ENCODE measurements around the gene VDR.

Gene VDR

GRCh38 chr12:47858511-47859266 is 46.1 kb downstream of the VDR start:
- H3K4me3 Mint-ChIP-seq, result no peak overlapping the region
- peaks cover 3% of the 10 kb centered on the region for H3K27me3 Mint-ChIP-seq (ENCODE audit: low read depth)
- H3K4me1 Mint-ChIP-seq, result no peaks in the 10 kb centered on the region
- H3K36me3 Mint-ChIP-seq (ENCODE audit: low read depth), result no peaks in the 10 kb centered on the region
- H3K9me3 Mint-ChIP-seq, result no peaks in the 10 kb centered on the region
- TF ChIP-seq, protein P1, sequence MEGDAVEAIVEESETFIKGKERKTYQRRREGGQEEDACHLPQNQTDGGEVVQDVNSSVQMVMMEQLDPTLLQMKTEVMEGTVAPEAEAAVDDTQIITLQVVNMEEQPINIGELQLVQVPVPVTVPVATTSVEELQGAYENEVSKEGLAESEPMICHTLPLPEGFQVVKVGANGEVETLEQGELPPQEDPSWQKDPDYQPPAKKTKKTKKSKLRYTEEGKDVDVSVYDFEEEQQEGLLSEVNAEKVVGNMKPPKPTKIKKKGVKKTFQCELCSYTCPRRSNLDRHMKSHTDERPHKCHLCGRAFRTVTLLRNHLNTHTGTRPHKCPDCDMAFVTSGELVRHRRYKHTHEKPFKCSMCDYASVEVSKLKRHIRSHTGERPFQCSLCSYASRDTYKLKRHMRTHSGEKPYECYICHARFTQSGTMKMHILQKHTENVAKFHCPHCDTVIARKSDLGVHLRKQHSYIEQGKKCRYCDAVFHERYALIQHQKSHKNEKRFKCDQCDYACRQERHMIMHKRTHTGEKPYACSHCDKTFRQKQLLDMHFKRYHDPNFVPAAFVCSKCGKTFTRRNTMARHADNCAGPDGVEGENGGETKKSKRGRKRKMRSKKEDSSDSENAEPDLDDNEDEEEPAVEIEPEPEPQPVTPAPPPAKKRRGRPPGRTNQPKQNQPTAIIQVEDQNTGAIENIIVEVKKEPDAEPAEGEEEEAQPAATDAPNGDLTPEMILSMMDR (IDR thresholded peaks at IDR 0.05; ENCODE audit: unreplicated experiment in 3 of 3), result no peak
- H3K27ac Mint-ChIP-seq, result no peak overlapping the region

GRCh38 chr12:47856721-47857575 is 47.8 kb downstream of the VDR start:
- no peak overlapping the region for H3K4me3 Mint-ChIP-seq
- TF ChIP-seq, protein P1 (IDR thresholded peaks at IDR 0.05; ENCODE audit: unreplicated experiment in 3 of 3), result no peak
- H3K9me3 Mint-ChIP-seq, result no peaks in the 10 kb centered on the region
- H3K27me3 Mint-ChIP-seq (ENCODE audit: low read depth), result peaks cover 3% of the 10 kb centered on the region
- H3K4me1 Mint-ChIP-seq, result peaks cover 9% of the 10 kb centered on the region
- no peaks in the 10 kb centered on the region for H3K36me3 Mint-ChIP-seq (ENCODE audit: low read depth)
- H3K27ac Mint-ChIP-seq, result no peak overlapping the region

GRCh38 chr12:47856094-47856493 is 48.7 kb downstream of the VDR start:
- Mint-ChIP-seq H3K27me3 (ENCODE audit: low read depth) (peaks cover 3% of the 10 kb centered on the region), H3K4me3 (no peak overlapping the region), H3K27ac (no peak overlapping the region), H3K9me3 (no peaks in the 10 kb centered on the region), H3K36me3 (ENCODE audit: low read depth) (no peaks in the 10 kb centered on the region), H3K4me1 (peaks cover 16% of the 10 kb centered on the region)
- TF ChIP-seq, protein P1 (IDR thresholded peaks at IDR 0.05; ENCODE audit: unreplicated experiment in 3 of 3), result no peak

- TF ChIP-seq, protein P1 (IDR thresholded peaks at IDR 0.05; ENCODE audit: unreplicated experiment in 3 of 3), result no peak
- Mint-ChIP-seq H3K36me3 (ENCODE audit: low read depth) (no peaks in the 10 kb centered on the region), H3K27me3 (ENCODE audit: low read depth) (peaks cover 3% of the 10 kb centered on the region), H3K27ac (no peak overlapping the region), H3K9me3 (no peaks in the 10 kb centered on the region), H3K4me3 (no peak overlapping the region), H3K4me1 (peaks cover 22% of the 10 kb centered on the region)
Observed at GRCh38 chr12:47855502-47855901, 49.3 kb downstream of the VDR start.

GRCh38 chr12:47854531-47854930 is 50.3 kb downstream of the VDR start:
- Mint-ChIP-seq H3K4me3 (no peak overlapping the region), H3K4me1 (peaks cover 26% of the 10 kb centered on the region), H3K27ac (no peak overlapping the region), H3K9me3 (no peaks in the 10 kb centered on the region), H3K36me3 (ENCODE audit: low read depth) (no peaks in the 10 kb centered on the region), H3K27me3 (ENCODE audit: low read depth) (no peaks in the 10 kb centered on the region)
- TF ChIP-seq, protein P1 (IDR thresholded peaks at IDR 0.05; ENCODE audit: unreplicated experiment in 3 of 3), result no peak
